ENCODE results near the gene WNT5A. TPM values are rescaled to one million over a fixed set of nuclear protein-coding genes. Genes with fewer than 3 reads are reported as not detected.

The WNT5A gene
- total RNA-seq, 1 donor from 2014 or later = 5.5 TPM

DNA sequence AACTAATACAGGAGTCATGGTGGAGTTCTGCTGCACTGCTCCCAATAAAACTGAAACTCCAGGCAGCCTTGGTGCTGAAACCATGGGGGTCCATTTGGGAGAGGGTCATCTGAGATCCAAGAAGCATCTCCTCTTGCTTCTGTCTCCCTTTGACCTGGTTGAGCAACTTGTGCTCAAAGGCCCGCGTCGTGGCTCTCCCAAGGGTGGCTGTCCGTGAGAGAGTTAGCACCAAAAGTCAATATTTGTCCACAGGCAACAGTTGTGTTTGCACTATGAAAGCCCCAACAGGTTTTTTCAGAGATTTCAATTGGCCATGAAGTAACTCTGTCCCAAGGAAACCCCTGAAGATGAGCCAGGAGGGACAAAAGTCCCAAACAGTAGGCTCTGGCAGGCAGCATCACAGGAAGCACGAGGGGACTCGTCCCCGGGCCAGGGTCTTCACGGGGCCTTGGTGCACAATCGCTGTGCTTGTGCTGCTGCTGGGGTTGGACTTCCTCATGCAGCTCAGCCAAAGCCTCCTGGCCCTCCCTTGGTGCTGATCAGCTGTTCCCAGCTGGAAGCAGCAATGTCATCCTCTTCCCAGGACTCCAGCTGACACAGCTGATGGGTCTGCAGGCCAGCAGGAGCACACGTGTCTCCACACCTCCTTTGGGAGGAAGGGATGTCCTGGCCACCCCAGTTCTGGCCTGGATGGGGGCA is 39.4 kb upstream of the WNT5A start:
- no peak overlapping the region for H3K27ac Mint-ChIP-seq
- H3K36me3 Mint-ChIP-seq (ENCODE audit: insufficient read depth) = no peaks in the 10 kb centered on the region
- H3K27me3 Mint-ChIP-seq = no peaks in the 10 kb centered on the region
- no peak for DNase-seq (ENCODE audit: low spot score, unreplicated experiment)
- H3K4me1 Mint-ChIP-seq (ENCODE audit: low read depth) = peaks cover 14% of the 10 kb centered on the region
- TF ChIP-seq, protein P1, sequence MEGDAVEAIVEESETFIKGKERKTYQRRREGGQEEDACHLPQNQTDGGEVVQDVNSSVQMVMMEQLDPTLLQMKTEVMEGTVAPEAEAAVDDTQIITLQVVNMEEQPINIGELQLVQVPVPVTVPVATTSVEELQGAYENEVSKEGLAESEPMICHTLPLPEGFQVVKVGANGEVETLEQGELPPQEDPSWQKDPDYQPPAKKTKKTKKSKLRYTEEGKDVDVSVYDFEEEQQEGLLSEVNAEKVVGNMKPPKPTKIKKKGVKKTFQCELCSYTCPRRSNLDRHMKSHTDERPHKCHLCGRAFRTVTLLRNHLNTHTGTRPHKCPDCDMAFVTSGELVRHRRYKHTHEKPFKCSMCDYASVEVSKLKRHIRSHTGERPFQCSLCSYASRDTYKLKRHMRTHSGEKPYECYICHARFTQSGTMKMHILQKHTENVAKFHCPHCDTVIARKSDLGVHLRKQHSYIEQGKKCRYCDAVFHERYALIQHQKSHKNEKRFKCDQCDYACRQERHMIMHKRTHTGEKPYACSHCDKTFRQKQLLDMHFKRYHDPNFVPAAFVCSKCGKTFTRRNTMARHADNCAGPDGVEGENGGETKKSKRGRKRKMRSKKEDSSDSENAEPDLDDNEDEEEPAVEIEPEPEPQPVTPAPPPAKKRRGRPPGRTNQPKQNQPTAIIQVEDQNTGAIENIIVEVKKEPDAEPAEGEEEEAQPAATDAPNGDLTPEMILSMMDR (IDR thresholded peaks at IDR 0.05; ENCODE audit: unreplicated experiment) = no peak
- H3K4me3 Mint-ChIP-seq (ENCODE audit: low read depth) = no peak overlapping the region
- no peaks in the 10 kb centered on the region for H3K9me3 Mint-ChIP-seq (ENCODE audit: low read depth)

DNA sequence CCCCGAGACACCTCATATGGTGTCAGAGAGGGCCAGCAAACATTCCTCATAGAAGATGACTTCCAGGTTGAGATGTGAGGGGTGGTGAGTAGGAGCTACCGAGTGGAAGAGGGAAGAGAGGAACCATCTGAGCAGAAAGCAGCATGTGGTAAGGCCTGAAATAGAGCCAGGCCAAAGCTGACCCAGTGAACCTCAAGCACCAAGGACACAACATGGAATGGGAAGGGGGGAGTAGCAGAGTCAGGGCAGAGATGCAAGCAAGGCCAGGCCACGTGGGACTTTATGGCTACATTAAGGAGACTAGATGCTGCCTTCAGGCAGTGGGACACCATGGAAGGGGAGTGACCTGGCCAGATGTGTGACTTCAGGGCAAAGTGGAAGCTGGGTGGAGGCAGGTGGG is 38.3 kb upstream of the WNT5A start:
- no peak for DNase-seq (ENCODE audit: low spot score, unreplicated experiment)
- H3K36me3 Mint-ChIP-seq (ENCODE audit: insufficient read depth) = no peaks in the 10 kb centered on the region
- no peaks in the 10 kb centered on the region for H3K27me3 Mint-ChIP-seq
- no peaks in the 10 kb centered on the region for H3K9me3 Mint-ChIP-seq (ENCODE audit: low read depth)
- no peak overlapping the region for H3K27ac Mint-ChIP-seq
- H3K4me3 Mint-ChIP-seq (ENCODE audit: low read depth) = no peak overlapping the region
- peaks cover 14% of the 10 kb centered on the region for H3K4me1 Mint-ChIP-seq (ENCODE audit: low read depth)
- TF ChIP-seq, protein P1 (IDR thresholded peaks at IDR 0.05; ENCODE audit: unreplicated experiment) = no peak

DNA sequence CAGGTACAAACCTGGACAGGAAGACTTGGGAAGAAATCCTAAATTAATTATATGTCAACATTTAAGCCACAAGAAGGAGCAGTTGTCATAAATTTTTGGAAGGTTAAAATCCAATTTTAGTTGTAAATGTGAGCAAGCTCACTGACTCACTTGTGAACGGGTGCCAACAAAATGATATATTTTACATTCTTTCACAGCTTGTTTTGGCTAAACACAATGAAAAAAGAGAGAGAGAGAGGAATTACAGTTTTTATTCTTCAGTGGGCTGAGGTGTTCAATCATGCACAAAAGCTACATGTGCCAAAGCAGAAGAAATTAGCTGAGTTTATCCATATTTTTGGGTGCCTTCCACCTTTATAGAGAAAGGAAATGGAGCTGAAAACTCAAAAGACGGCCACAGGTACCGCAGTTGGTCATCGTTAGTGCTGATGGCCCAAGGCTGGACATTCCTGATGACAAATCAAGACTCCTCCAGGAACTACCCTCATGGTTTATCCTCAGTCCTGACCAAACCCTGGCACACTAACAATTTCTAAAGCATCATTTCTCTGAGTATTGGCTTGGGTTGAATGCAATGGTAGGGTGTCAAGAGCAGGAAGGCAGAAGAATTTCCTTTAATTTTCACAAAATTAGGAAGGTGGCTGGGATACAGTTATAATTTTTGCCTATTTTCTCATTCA is 37.6 kb upstream of the WNT5A start:
- Mint-ChIP-seq H3K4me1 (ENCODE audit: low read depth) (peaks cover 14% of the 10 kb centered on the region), H3K4me3 (ENCODE audit: low read depth) (no peak overlapping the region), H3K36me3 (ENCODE audit: insufficient read depth) (no peaks in the 10 kb centered on the region), H3K27ac (no peak overlapping the region), H3K27me3 (no peaks in the 10 kb centered on the region), H3K9me3 (ENCODE audit: low read depth) (no peaks in the 10 kb centered on the region)
- TF ChIP-seq, protein P1 (IDR thresholded peaks at IDR 0.05; ENCODE audit: unreplicated experiment) = no peak
- DNase-seq (ENCODE audit: low spot score, unreplicated experiment) = no peak

DNA sequence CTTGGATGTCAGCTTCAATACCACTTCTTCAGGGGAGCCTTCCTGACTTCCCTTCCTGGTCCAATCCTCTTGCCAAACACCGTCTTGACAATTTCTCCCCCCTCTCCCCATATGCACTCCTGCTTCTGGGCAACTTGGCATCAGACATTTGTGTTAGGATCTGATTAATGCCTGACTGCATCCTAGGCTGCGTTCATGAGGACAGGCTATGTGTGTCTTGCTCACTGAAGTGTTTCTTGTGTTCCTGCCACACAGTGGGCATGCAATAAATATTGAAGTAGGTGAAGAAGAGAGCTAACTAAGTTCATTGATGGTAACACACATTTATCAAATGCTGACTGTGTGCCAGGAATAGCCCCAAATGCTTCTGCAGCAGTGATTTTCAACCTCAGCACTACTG is 36.4 kb upstream of the WNT5A start:
- peaks cover 18% of the 10 kb centered on the region for H3K4me1 Mint-ChIP-seq (ENCODE audit: low read depth)
- no peaks in the 10 kb centered on the region for H3K9me3 Mint-ChIP-seq (ENCODE audit: low read depth)
- no peaks in the 10 kb centered on the region for H3K27me3 Mint-ChIP-seq
- H3K27ac Mint-ChIP-seq = no peak overlapping the region
- H3K4me3 Mint-ChIP-seq (ENCODE audit: low read depth) = no peak overlapping the region
- H3K36me3 Mint-ChIP-seq (ENCODE audit: insufficient read depth) = no peaks in the 10 kb centered on the region
- no peak for DNase-seq (ENCODE audit: low spot score, unreplicated experiment)
- TF ChIP-seq, protein P1 (IDR thresholded peaks at IDR 0.05; ENCODE audit: unreplicated experiment) = no peak

DNA sequence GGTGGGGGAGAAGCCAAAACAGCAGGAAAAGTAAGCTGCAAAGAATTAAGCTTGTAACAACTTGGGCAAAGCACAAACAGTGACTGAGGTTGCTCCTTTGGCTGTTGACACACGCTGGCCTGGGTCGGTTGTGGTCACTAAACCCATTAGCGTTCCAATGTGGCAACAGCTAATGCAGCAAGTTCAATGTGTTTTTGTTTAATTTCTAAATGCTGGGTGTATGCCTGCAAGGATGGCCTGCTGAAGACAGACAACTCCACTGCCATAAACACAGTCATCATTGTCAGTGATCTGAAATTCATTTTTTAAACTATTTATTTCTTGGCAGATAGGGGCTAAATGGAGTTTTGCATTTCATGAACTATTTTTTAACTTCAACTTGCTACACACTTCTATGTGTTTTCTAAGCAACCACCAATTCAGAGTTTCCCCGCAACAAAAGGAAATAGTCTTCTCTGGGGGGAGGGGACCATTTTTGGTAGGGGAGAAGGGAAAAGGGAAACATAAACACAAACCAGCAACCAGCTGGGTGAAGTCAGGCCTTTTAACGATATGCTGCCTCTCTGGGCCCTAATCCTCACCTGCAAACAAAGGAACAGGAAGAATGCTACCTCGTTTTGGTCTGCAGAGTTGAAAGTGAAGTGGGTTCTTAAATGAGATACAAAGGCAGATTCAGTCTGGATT is 34.8 kb upstream of the WNT5A start:
- Mint-ChIP-seq H3K4me3 (ENCODE audit: low read depth) (no peak overlapping the region), H3K27me3 (no peaks in the 10 kb centered on the region), H3K27ac (no peak overlapping the region), H3K4me1 (ENCODE audit: low read depth) (peaks cover 15% of the 10 kb centered on the region), H3K9me3 (ENCODE audit: low read depth) (no peaks in the 10 kb centered on the region), H3K36me3 (ENCODE audit: insufficient read depth) (no peaks in the 10 kb centered on the region)
- no peak for DNase-seq (ENCODE audit: low spot score, unreplicated experiment)
- TF ChIP-seq, protein P1 (IDR thresholded peaks at IDR 0.05; ENCODE audit: unreplicated experiment) = no peak

All from progenitor cell of endocrine pancreas (in vitro differentiated cells).